Fibroblast of lung (primary cell): ENCODE measurements around the gene ASPDH. TPM values are rescaled to one million over a fixed set of nuclear protein-coding genes. Genes with fewer than 3 reads are reported as not detected.

Experiments
- DNase-seq, 2 donors: peaks; one replicate each; pipeline versions ENCODE4 v3.0.0 to v3.0.0-alpha.2; 2010; ENCODE audit warnings: low read depth in 2 of 2
- H2AFZ ChIP-seq: 2 replicates; pipeline ENCODE4 v1.5.1; 2012; ENCODE audit warnings: low read length, control low read depth, inconsistent platforms
- H3K27ac ChIP-seq: 2 replicates; pipeline ENCODE4 v1.5.1; 2011; ENCODE audit warnings: low read length, control low read depth; ENCODE audit not compliant: insufficient read depth
- H3K27me3 ChIP-seq: 2 replicates; pipeline ENCODE4 v1.5.1; 2011; ENCODE audit warnings: mild to moderate bottlenecking, low read length; ENCODE audit not compliant: control insufficient read depth, insufficient read depth
- H3K36me3 ChIP-seq: 2 replicates; pipeline ENCODE4 v1.5.1; 2011; ENCODE audit warnings: low read length; ENCODE audit not compliant: control insufficient read depth, insufficient read depth
- H3K4me1 ChIP-seq: 2 replicates; pipeline ENCODE4 v1.5.1; 2011; ENCODE audit warnings: low read length; ENCODE audit not compliant: control insufficient read depth, insufficient read depth; ENCODE audit errors: extremely low read depth
- H3K4me2 ChIP-seq: 2 replicates; pipeline ENCODE4 v1.5.1; 2011; ENCODE audit warnings: low read length, control low read depth; ENCODE audit not compliant: insufficient read depth; ENCODE audit errors: extremely low read depth
- H3K4me3 ChIP-seq, 4 experiments: fragments of 200-600 bp in 1 of 4; sonication (generic) in 1 of 4; replicated peaks in 1 of 4; 2 replicates each; pipeline ENCODE4 v1.5.1; 2011 to 2016; ENCODE audit warnings: low read length in 4 of 4, low read depth in 3 of 4, mild to moderate bottlenecking in 3 of 4, control low read depth in 2 of 4, inconsistent platforms in 1 of 4, mixed read lengths in 1 of 4; ENCODE audit not compliant: insufficient read depth in 1 of 4; ENCODE audit errors: control extremely low read depth in 1 of 4
- H3K79me2 ChIP-seq: 2 replicates; pipeline ENCODE4 v1.5.1; 2012; ENCODE audit warnings: mild to moderate bottlenecking, low read length, inconsistent platforms; ENCODE audit not compliant: control insufficient read depth, insufficient read depth
- H3K9ac ChIP-seq: 2 replicates; pipeline ENCODE4 v1.5.1; 2011; ENCODE audit warnings: mild to moderate bottlenecking, low read length, control low read depth; ENCODE audit not compliant: insufficient read depth
- H3K9me3 ChIP-seq: 2 replicates; pipeline ENCODE4 v1.5.1; 2012; ENCODE audit warnings: low read depth, low read length; ENCODE audit not compliant: control insufficient read depth, insufficient read depth
- H4K20me1 ChIP-seq: 2 replicates; pipeline ENCODE4 v1.5.1; 2011; ENCODE audit warnings: low read length; ENCODE audit not compliant: control insufficient read depth, insufficient read depth; ENCODE audit errors: extremely low read depth
- CTCF ChIP-seq, 2 donors: IDR thresholded peaks in 1 of 2; conservative IDR thresholded peaks in 1 of 2; 1 replicate in 1 of 2; 2 replicates in 1 of 2; pipeline ENCODE4 v1.5.1; 2011 to 2012; ENCODE audit warnings: low read length in 2 of 2, control low read depth in 1 of 2, inconsistent platforms in 1 of 2, low read depth in 1 of 2, mild to moderate bottlenecking in 1 of 2
- EZH2 ChIP-seq: IDR thresholded peaks from 2 replicates; pipeline ENCODE4 v1.5.1; 2012; ENCODE audit warnings: low read length, control low read depth, mild to moderate bottlenecking; ENCODE audit errors: missing control alignments
- polyA plus RNA-seq, 2 donors: library from polyadenylated mRNA; depleted of rRNA in 1 of 2; stranded (reverse) in 1 of 2; unstranded in 1 of 2; fragments of >200 nt; gene quantifications; 2 replicates each; pipeline ENCODE4 v1.2.1, GENCODE V29; 2011 to 2012; ENCODE audit warnings: missing spikeins in 1 of 2
- total RNA-seq: library from RNA; depleted of rRNA; stranded (reverse); fragments of >200 nt; gene quantifications from 2 replicates; pipeline ENCODE4 v1.2.1, GENCODE V29; 2014

ASPDH gene
- total and polyA plus RNA-seq, 2 donors (not counting 1 experiment from before 2014, with no cell fraction given) = not detected

- no peak overlapping the region for H3K4me3 ChIP-seq
- peaks cover 6% of the 10 kb centered on the region for H3K79me2 ChIP-seq
- H3K4me2 ChIP-seq = no peak overlapping the region
- no peaks in the 10 kb centered on the region for H3K9me3 ChIP-seq
- no peak for DNase-seq
- no peaks in the 10 kb centered on the region for H3K36me3 ChIP-seq
- H4K20me1 ChIP-seq = no peaks in the 10 kb centered on the region
- no peak overlapping the region for H3K9ac ChIP-seq
- no peak overlapping the region for H2AFZ ChIP-seq
- H3K4me1 ChIP-seq = peaks cover 2% of the 10 kb centered on the region
- no peaks in the 10 kb centered on the region for H3K27me3 ChIP-seq
- no peak for TF ChIP-seq CTCF (conservative IDR thresholded peaks at IDR 0.05 in 1 of 2, IDR thresholded peaks at IDR 0.05 in 1 of 2; ENCODE audit: low read depth in 1 of 2, low read length in 2 of 2)
- TF ChIP-seq EZH2 = no peak
- H3K27ac ChIP-seq = no peak overlapping the region
These were observed 6.3 kb downstream of the ASPDH start for GRCh38 chr19:50507376-50507775.

- H3K79me2 ChIP-seq = peaks cover 6% of the 10 kb centered on the region
- no peaks in the 10 kb centered on the region for H3K9me3 ChIP-seq
- peaks cover 2% of the 10 kb centered on the region for H3K4me1 ChIP-seq
- H3K4me3 ChIP-seq = no peak overlapping the region
- no peaks in the 10 kb centered on the region for H3K27me3 ChIP-seq
- no peak overlapping the region for H2AFZ ChIP-seq
- no peak for DNase-seq
- H4K20me1 ChIP-seq = no peaks in the 10 kb centered on the region
- H3K36me3 ChIP-seq = no peaks in the 10 kb centered on the region
- TF ChIP-seq CTCF (conservative IDR thresholded peaks at IDR 0.05 in 1 of 2, IDR thresholded peaks at IDR 0.05 in 1 of 2; ENCODE audit: low read depth in 1 of 2, low read length in 2 of 2) = no peak
- TF ChIP-seq EZH2 = no peak
- no peak overlapping the region for H3K27ac ChIP-seq
- H3K9ac ChIP-seq = no peak overlapping the region
- H3K4me2 ChIP-seq = no peak overlapping the region
These were observed 7.0 kb downstream of the ASPDH start for GRCh38 chr19:50506700-50507099.

DNA sequence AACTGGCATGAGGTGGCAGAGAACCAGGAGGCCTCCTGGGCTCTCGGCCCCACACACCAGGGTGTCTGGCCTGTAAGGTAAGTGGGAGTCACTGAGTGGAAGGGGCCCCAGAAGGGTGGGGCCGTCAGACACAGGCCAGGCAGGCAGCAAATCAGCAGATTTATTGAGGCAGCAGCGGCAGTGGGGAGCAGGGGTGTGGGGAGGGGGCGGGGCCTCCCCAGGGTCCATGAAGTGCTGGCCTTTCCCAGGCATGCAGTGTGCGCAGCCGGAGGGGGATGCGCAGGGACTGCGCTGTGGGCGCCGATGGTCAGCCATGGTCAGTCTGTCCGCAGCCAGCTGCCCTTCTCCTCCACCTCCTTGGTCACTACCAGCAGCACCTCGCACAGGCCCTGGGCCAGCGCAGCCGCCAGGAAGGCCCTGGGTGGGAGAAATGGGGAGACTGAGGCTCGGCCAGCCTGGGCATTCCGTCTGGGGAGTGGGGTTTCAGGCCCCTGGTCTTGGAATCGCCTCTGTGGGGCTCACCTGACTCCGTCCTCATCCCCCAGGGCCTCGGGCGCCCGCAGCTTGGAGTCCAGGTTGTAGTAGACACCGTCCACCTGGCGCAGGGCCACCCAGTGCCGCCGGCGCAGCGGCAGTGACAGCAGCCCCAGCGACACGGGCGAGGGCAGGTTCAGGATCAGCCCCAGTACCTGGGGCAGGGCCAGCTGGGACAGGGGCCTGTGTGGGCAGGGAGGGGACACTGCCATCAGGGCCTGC is 7.7 kb downstream of the ASPDH start:
- TF ChIP-seq CTCF (conservative IDR thresholded peaks at IDR 0.05 in 1 of 2, IDR thresholded peaks at IDR 0.05 in 1 of 2; ENCODE audit: low read depth in 1 of 2, low read length in 2 of 2) = no peak
- TF ChIP-seq EZH2 = no peak
- H3K36me3 ChIP-seq = no peaks in the 10 kb centered on the region
- no peaks in the 10 kb centered on the region for H3K9me3 ChIP-seq
- H3K4me1 ChIP-seq = peaks cover 2% of the 10 kb centered on the region
- no peaks in the 10 kb centered on the region for H4K20me1 ChIP-seq
- H3K27ac ChIP-seq = no peak overlapping the region
- no peak overlapping the region for H2AFZ ChIP-seq
- H3K9ac ChIP-seq = no peak overlapping the region
- DNase-seq = no peak
- no peaks in the 10 kb centered on the region for H3K27me3 ChIP-seq
- H3K4me3 ChIP-seq = no peak overlapping the region
- peaks cover 6% of the 10 kb centered on the region for H3K79me2 ChIP-seq
- H3K4me2 ChIP-seq = no peak overlapping the region
